ENCODE results near the gene KCNMA1. TPM values are rescaled to one million over a fixed set of nuclear protein-coding genes. Genes with fewer than 3 reads are reported as not detected.

Gene KCNMA1
- polyA plus RNA-seq, 1 of the 3 experiments (the other 2 are of a cell fraction), result 107 TPM

- TF ChIP-seq TEAD4 (IDR thresholded peaks at IDR 0.05; ENCODE audit: borderline replicate concordance, insufficient read depth), result peak; percentile 21; the same call in 1 of the 2 replicates
- TF ChIP-seq EZH2phosphoT487 (IDR thresholded peaks at IDR 0.05; ENCODE audit: borderline replicate concordance, low read depth), result no peak
- TF ChIP-seq ELF1 (IDR thresholded peaks at IDR 0.05), result no peak
- no peak for TF ChIP-seq GATA2 (CRISPR knock-in tag; IDR thresholded peaks at IDR 0.05)
- no peak for TF ChIP-seq RCOR1 (IDR thresholded peaks at IDR 0.05; ENCODE audit: low read length)
- no peak for TF ChIP-seq SIN3A (IDR thresholded peaks at IDR 0.05; ENCODE audit: borderline replicate concordance, low read depth, low read length)
- no peak for TF ChIP-seq RFX5 (IDR thresholded peaks at IDR 0.05; ENCODE audit: low read length)
- no peak for TF ChIP-seq ZBTB33 (IDR thresholded peaks at IDR 0.05; ENCODE audit: borderline replicate concordance, low read depth)
- TF ChIP-seq FOSL2 (IDR thresholded peaks at IDR 0.05; ENCODE audit: borderline replicate concordance, low read depth), result peak; percentile 82
Measured at GRCh38 chr10:77357611-77358310, 279.8 kb downstream of the KCNMA1 start (continued).

- peaks cover 34% of the 10 kb centered on the region for H3F3A ChIP-seq (replicated peaks; ENCODE audit: insufficient read depth)
- peaks cover 4 to 23% of the 10 kb centered on the region in 2 experiments for H3K4me1 ChIP-seq (ENCODE audit: control insufficient read depth in 1 of 2, insufficient read depth in 2 of 2, low read depth in 1 of 2, low read length in 1 of 2)
- POLR2A ChIA-PET, result no interaction called here
- no peak overlapping the region; a peak in 1 of 4 replicates for H3K4me3 ChIP-seq (ENCODE audit: low read depth in 2 of 2, low read length in 1 of 2)
- peak overlapping the region; percentile 73 to 97; a peak in 3 of 4 replicates for H3K27ac ChIP-seq (ENCODE audit: low read depth in 2 of 2, low read length in 1 of 2)
- no peaks in the 10 kb centered on the region for H3K27me3 ChIP-seq (ENCODE audit: insufficient read depth)
- no peaks in the 10 kb centered on the region for H3K9me3 ChIP-seq
- no peak for DNase-seq
- no peaks in the 10 kb centered on the region for H4K20me1 ChIP-seq (ENCODE audit: insufficient read depth)
- CTCF ChIA-PET, result interaction anchor here (1.6 kb wide), 1 partner anchor 284 kb away, joined by 3 read pairs; no protein-coding TSS in a partner anchor
- peak overlapping the region; percentile 75; the same call in 1 of the 2 replicates for H3K4me2 ChIP-seq
- no peaks in the 10 kb centered on the region for H3K9me2 ChIP-seq
- H3K36me3 ChIP-seq (replicated peaks in 1 of 2; ENCODE audit: control insufficient read depth in 1 of 2, insufficient read depth in 2 of 2, low read length in 1 of 2), result peaks cover 0 to 3% of the 10 kb centered on the region in 2 experiments
- H3K9ac ChIP-seq, result peak overlapping the region; percentile 67; the same call in 1 of the 2 replicates
- no peak overlapping the region for H2AFZ ChIP-seq (ENCODE audit: low read depth)
- H3K79me2 ChIP-seq (ENCODE audit: insufficient read depth), result peaks cover 5% of the 10 kb centered on the region; the same call in 1 of the 2 replicates
- TF ChIP-seq TCF12 (IDR thresholded peaks at IDR 0.05), result no peak
- TF ChIP-seq CTCF (IDR thresholded peaks at IDR 0.05), result no peak
- no peak for TF ChIP-seq PBX3 (IDR thresholded peaks at IDR 0.05)
- no peak for TF ChIP-seq GATA2 (CRISPR knock-in tag; IDR thresholded peaks at IDR 0.05)
- no peak for TF ChIP-seq EP300 (IDR thresholded peaks at IDR 0.05; ENCODE audit: borderline replicate concordance in 1 of 2, low read depth in 1 of 2, low read length in 1 of 2)
- TF ChIP-seq TEAD4 (IDR thresholded peaks at IDR 0.05; ENCODE audit: borderline replicate concordance, insufficient read depth), result no peak
- TF ChIP-seq EZH2phosphoT487 (IDR thresholded peaks at IDR 0.05; ENCODE audit: borderline replicate concordance, low read depth), result no peak
- no peak for TF ChIP-seq REST (IDR thresholded peaks at IDR 0.05; ENCODE audit: low read depth, low read length)
- TF ChIP-seq ZBTB33 (IDR thresholded peaks at IDR 0.05; ENCODE audit: borderline replicate concordance, low read depth), result no peak
- no peak for TF ChIP-seq ELF1 (IDR thresholded peaks at IDR 0.05)
- no peak for TF ChIP-seq SIN3A (IDR thresholded peaks at IDR 0.05; ENCODE audit: borderline replicate concordance, low read depth, low read length)
- no peak for TF ChIP-seq NFIC (IDR thresholded peaks at IDR 0.05; ENCODE audit: borderline replicate concordance)
- no peak for TF ChIP-seq SMC3 (IDR thresholded peaks at IDR 0.05; ENCODE audit: low read depth, low read length)
- TF ChIP-seq RXRA (IDR thresholded peaks at IDR 0.05; ENCODE audit: borderline replicate concordance, low read depth), result no peak
- no peak for TF ChIP-seq YY1 (IDR thresholded peaks at IDR 0.05; ENCODE audit: low read depth)
Measured at GRCh38 chr10:77357185-77357584, 280.4 kb downstream of the KCNMA1 start.

All from SK-N-SH (cell line).